ENCODE data around the gene MRS2.
"Not testable (repeated sequence)": the region's sequence is repeated elsewhere in the genome, so short reads cannot be mapped to it uniquely, and the experiment has no call there.

Gene MRS2

DNA sequence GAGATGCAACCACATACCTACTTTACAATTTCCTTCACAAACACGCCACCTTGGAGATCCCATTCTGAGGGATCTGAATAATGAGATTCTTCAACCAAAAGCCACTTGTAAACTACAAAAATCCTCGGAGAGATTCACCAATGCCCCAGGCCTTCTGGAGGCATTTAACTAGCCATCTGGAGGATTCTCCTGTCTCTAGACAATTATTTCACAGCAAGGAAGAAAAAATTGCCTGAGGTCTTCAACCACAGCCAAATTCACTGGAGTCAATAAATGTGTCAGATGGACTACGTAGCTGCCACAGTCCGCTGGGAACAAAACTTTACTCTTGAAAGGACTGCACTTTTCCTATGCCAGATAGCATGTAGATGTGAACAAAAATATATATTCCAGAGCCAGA is 25.9 kb upstream of the MRS2 start:
- no peak overlapping the region for H3K9ac ChIP-seq (ENCODE audit: low read length)
- H3K4me3 ChIP-seq (ENCODE audit: low read length), result no peak overlapping the region
- H3K27ac ChIP-seq (ENCODE audit: low read length), result no peak overlapping the region
- H3K4me1 ChIP-seq (ENCODE audit: control insufficient read depth, low read depth, low read length), result no peaks in the 10 kb centered on the region
- no peaks in the 10 kb centered on the region for H3K9me3 ChIP-seq (ENCODE audit: control insufficient read depth, low read depth, low read length)
- H3K36me3 ChIP-seq (ENCODE audit: control insufficient read depth, low read depth, low read length), result no peaks in the 10 kb centered on the region
- no peaks in the 10 kb centered on the region for H3K27me3 ChIP-seq (ENCODE audit: control insufficient read depth, insufficient read depth, low read length)

DNA sequence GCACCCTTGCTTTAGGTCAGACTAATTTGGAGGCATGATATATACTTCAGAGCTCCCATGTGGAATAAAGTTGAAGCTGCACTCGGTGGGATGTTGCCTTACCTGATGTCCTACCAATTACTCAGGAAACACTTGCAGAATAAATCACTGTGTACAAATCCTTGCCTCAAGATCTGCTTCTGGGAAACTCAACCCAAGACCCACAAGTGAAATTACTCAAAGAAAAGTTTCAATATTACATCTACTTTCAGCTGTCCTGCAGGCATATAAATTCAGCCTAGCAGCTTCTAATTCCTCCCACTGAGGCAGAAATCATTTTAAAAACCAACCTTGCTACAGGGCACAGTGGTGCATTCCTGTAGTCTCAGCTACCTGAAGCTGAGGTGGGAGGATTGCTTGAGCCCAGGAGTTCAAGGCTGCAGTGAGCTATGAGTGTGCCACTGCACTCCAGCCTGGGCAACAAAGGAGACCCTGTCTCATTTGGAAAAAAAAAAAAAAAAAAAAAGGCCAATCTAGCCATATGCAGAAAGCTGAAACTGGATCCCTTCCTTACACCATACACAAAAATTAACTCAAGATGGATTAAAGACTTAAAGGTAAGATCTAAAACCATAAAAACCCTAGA is 24.2 kb upstream of the MRS2 start:
- Histone ChIP-seq H3K4me1 (ENCODE audit: control insufficient read depth, low read depth, low read length) (no peaks in the 10 kb centered on the region), H3K27me3 (ENCODE audit: control insufficient read depth, insufficient read depth, low read length) (no peaks in the 10 kb centered on the region), H3K9ac (ENCODE audit: low read length) (no peak overlapping the region), H3K4me3 (ENCODE audit: low read length) (no peak overlapping the region), H3K9me3 (ENCODE audit: control insufficient read depth, low read depth, low read length) (no peaks in the 10 kb centered on the region), H3K27ac (ENCODE audit: low read length) (no peak overlapping the region), H3K36me3 (ENCODE audit: control insufficient read depth, low read depth, low read length) (no peaks in the 10 kb centered on the region)

DNA sequence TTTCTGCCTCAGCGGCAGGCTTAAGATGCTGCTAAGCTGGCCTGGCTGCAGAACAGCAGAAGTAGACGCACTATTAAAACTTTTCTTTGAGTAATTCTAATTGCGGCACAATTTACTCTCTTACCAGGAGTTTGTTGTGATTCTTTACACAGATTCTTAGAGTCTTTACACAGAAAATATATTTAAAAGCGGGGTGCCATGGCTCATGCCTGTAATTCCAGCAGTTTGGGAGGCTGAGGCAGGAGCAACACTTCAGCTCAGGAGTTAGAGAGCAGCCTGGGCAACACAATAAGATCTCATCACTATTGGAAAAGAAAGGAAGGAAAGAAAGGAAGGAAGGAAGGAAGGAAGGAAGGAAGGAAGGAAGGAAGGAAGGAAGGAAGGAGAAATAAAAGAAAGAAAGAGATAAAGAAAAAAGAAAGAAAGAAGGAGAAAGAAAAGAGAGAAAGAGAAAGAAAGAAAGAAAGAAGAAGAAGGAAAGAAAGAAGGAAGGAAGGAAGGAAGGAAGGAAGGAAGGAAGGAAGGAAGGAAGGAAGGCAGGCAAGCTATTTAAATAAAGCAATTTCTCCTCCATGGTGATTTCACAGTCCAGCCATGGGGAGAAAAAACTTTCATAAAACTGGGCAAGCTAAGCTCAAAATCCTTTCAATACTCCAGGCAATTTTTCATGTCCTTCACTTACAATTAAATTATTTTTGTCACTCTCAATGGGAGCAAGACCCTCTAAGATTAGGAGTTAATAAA is 21.1 kb upstream of the MRS2 start:
- H3K4me1 ChIP-seq (ENCODE audit: control insufficient read depth, low read depth, low read length), result no peaks in the 10 kb centered on the region
- no peak overlapping the region for H3K27ac ChIP-seq (ENCODE audit: low read length)
- no peak overlapping the region for H3K9ac ChIP-seq (ENCODE audit: low read length)
- H3K9me3 ChIP-seq (ENCODE audit: control insufficient read depth, low read depth, low read length), result no peaks in the 10 kb centered on the region
- no peaks in the 10 kb centered on the region for H3K27me3 ChIP-seq (ENCODE audit: control insufficient read depth, insufficient read depth, low read length)
- no peak overlapping the region for H3K4me3 ChIP-seq (ENCODE audit: low read length)
- H3K36me3 ChIP-seq (ENCODE audit: control insufficient read depth, low read depth, low read length), result no peaks in the 10 kb centered on the region

DNA sequence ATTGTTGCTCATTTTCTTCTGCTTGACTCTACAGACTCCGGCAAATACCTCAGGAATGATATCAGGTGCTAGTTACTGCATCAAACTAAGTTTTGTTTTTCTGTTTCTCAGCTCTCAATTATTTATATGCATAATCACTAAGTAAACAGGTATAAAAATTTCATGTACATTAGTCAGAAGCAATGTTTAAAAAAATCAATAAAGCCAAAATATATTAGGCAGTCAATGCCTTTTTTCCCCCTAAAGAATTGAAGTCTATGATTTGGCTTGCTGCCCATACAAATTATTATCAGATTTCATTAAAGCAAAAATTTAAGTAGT is 20.6 kb upstream of the MRS2 start:
- Histone ChIP-seq H3K27ac (ENCODE audit: low read length) (no peak overlapping the region), H3K4me3 (ENCODE audit: low read length) (no peak overlapping the region), H3K36me3 (ENCODE audit: control insufficient read depth, low read depth, low read length) (no peaks in the 10 kb centered on the region), H3K4me1 (ENCODE audit: control insufficient read depth, low read depth, low read length) (no peaks in the 10 kb centered on the region), H3K9ac (ENCODE audit: low read length) (no peak overlapping the region), H3K9me3 (ENCODE audit: control insufficient read depth, low read depth, low read length) (no peaks in the 10 kb centered on the region), H3K27me3 (ENCODE audit: control insufficient read depth, insufficient read depth, low read length) (no peaks in the 10 kb centered on the region)

DNA sequence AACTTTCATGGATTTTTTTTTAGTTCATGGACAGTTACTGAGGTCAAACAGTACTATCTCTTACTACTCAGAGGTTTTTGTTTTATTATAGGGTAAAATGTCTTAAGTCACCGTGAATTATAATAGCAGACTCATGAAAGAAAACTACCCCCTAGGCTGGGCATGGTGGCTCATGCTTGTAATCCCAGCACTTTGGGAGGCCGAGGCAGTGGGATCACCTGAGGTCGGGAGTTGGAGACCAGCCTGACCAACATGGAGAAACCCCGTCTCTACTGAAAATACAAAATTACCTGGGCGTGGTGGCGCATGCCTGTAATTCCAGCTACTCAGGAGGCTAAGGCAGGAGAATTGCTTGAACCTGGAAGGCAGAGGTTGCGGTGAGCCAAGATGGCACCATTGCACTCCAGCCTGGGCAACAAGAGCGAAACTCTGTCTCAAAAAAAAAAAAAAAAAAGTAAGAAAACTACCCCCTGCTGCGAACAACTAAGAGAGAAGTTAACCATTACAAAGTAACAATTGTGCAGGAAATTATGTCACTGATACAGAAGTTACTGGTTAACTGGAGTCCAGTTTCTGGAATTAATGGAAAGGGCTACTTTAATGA is 19.7 kb upstream of the MRS2 start:
- not testable (repeated sequence) for H3K27me3 ChIP-seq (ENCODE audit: control insufficient read depth, insufficient read depth, low read length); H3K4me3 ChIP-seq (ENCODE audit: low read length); H3K27ac ChIP-seq (ENCODE audit: low read length); H3K9me3 ChIP-seq (ENCODE audit: control insufficient read depth, low read depth, low read length); H3K9ac ChIP-seq (ENCODE audit: low read length); H3K4me1 ChIP-seq (ENCODE audit: control insufficient read depth, low read depth, low read length); H3K36me3 ChIP-seq (ENCODE audit: control insufficient read depth, low read depth, low read length)

DNA sequence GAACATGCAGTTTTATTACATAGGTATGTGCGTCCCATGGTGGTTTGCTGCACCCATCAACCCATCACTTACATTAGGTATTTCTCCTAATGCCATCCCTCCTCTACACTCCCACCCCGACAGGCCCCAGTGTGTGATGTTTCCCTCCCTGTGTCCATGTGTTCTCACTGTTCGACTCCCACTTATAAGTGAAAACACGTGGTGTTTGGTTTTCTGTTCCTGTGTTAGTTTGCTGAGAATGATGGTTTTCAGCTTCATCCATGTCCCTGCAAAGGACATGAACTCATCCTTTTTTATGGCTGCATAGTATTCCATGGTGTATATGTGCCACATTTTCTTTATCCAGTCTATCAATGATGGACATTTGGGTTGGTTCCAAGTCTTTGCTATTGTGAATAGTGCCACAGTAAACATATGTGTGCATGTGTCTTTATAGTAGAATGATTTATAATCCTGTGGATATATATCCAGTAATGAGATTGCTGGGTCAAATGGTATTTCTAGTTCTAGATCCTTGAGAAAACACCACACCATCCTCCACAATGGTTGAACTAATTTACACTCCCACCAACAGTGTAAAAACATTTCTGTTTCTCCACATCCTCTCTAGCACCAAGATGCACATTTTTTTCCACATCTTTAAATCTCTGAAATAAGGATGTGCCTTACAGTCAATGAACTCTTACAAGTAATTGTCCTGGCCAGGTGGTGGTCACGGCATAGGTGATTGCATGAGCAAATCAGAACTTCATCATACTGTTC is 18.2 kb upstream of the MRS2 start:
- H3K4me1 ChIP-seq (ENCODE audit: control insufficient read depth, low read depth, low read length); H3K27me3 ChIP-seq (ENCODE audit: control insufficient read depth, insufficient read depth, low read length); H3K9ac ChIP-seq (ENCODE audit: low read length); H3K36me3 ChIP-seq (ENCODE audit: control insufficient read depth, low read depth, low read length); H3K4me3 ChIP-seq (ENCODE audit: low read length); H3K9me3 ChIP-seq (ENCODE audit: control insufficient read depth, low read depth, low read length); H3K27ac ChIP-seq (ENCODE audit: low read length): not testable (repeated sequence)

DNA sequence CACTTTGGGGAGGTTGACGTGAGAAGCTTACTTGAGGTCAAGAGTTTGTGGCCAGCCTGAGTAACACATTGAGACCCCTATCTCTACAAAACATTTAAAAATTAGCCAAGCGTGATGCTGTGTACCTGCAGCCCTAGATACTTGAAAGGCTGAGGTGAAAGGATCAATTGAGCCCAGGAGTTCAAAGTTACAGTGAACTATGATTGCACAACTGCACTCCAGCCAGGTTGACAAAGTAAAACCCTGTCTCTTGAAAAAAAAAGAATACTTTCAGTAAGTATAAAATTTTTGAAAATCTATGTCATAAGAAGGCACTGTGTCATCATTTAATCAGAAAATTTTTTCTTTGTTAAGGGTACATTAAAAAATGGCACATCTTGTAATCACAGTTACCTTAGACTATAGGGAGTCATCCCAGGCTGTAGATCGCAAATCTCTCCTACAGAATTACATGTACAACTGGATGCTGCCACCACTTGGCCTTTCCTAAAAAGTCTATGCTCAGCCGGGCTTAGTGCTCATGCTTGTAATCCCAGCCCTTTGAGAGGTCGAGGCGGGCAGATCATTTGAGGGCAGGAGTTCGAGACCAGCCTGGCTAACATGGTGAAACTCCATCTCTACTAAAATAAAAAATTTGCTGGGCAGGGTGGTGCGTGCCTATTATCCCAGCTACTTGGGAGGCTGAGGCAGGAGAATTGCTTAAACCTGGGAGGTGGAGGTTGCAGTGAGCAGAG is 17.0 kb upstream of the MRS2 start:
- H3K27ac ChIP-seq (ENCODE audit: low read length), result no peak overlapping the region
- H3K4me1 ChIP-seq (ENCODE audit: control insufficient read depth, low read depth, low read length), result no peaks in the 10 kb centered on the region
- no peaks in the 10 kb centered on the region for H3K27me3 ChIP-seq (ENCODE audit: control insufficient read depth, insufficient read depth, low read length)
- no peak overlapping the region for H3K9ac ChIP-seq (ENCODE audit: low read length)
- H3K36me3 ChIP-seq (ENCODE audit: control insufficient read depth, low read depth, low read length), result no peaks in the 10 kb centered on the region
- H3K4me3 ChIP-seq (ENCODE audit: low read length), result no peak overlapping the region
- H3K9me3 ChIP-seq (ENCODE audit: control insufficient read depth, low read depth, low read length), result no peaks in the 10 kb centered on the region

DNA sequence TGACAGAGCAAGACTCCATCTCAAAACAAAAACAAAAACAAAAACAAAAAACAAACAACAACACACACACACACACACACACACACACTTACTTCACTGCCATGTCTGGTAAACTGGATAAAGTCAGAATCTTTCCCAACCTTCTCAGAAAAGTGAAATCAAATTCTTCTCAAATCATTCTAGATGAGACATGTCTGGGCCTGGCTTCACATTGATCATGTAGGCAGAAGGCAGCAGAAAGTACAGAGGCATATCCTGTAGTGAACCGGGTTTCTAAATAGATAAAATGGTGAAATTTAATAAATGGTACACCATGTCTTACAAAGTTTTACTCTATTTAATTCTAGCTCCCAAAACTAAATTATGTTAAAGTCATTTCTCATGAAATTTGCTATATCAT is 14.9 kb upstream of the MRS2 start:
- H3K27ac ChIP-seq (ENCODE audit: low read length), result no peak overlapping the region
- no peaks in the 10 kb centered on the region for H3K4me1 ChIP-seq (ENCODE audit: control insufficient read depth, low read depth, low read length)
- H3K27me3 ChIP-seq (ENCODE audit: control insufficient read depth, insufficient read depth, low read length), result no peaks in the 10 kb centered on the region
- H3K4me3 ChIP-seq (ENCODE audit: low read length), result no peak overlapping the region
- H3K36me3 ChIP-seq (ENCODE audit: control insufficient read depth, low read depth, low read length), result no peaks in the 10 kb centered on the region
- H3K9me3 ChIP-seq (ENCODE audit: control insufficient read depth, low read depth, low read length), result no peaks in the 10 kb centered on the region
- H3K9ac ChIP-seq (ENCODE audit: low read length), result no peak overlapping the region

DNA sequence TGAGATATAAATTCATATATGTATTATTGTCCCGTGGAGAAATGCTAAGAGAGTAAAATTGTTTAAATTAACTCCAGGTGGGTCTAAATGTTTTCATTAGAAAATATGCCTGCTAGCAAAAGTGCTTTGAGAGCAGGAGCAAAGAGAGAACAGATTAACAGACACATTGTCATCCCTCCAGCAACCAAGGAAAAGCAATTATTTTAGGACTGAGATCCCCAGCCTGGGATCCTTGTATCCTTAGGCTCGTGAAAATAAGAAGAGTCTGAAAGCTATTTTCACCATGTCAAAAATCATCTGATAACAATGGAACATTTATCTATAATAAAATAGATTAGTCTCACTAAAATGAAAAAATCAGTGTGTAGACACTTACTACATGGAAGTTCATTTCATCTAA is 11.5 kb upstream of the MRS2 start:
- Histone ChIP-seq H3K9me3 (ENCODE audit: control insufficient read depth, low read depth, low read length) (peaks cover under 1% of the 10 kb centered on the region), H3K27me3 (ENCODE audit: control insufficient read depth, insufficient read depth, low read length) (no peaks in the 10 kb centered on the region), H3K4me1 (ENCODE audit: control insufficient read depth, low read depth, low read length) (no peaks in the 10 kb centered on the region), H3K27ac (ENCODE audit: low read length) (no peak overlapping the region), H3K4me3 (ENCODE audit: low read length) (no peak overlapping the region), H3K9ac (ENCODE audit: low read length) (no peak overlapping the region), H3K36me3 (ENCODE audit: control insufficient read depth, low read depth, low read length) (no peaks in the 10 kb centered on the region)

DNA sequence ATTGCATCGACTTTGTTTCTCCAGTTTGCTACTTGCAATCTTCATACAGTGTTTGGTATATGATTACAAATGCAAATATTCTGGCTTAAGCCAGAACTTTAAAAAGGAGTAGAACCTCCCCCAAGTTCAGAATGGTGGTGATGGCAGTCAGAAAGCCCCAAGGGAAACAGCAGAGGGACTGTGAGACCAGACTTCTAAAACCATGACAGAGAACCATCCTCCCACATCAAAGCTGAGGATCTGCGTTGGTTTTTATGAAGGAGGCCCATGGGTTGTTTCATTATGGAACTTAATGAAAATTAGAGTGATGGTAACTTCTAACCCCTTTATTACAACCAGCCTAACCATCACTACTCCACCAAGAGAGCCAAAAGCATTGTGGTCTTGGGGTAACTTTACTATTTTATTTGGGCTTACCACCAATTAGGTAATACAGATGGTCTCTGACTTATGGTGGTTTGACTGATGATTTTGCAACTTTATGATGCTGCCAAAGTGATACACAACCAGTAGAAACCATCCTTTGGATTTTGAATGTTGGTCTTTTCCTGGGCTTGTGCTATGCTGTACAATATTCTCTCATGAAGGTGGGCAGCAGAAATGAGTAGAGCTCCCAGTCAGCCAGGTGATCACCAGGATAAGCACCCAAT is 10.9 kb upstream of the MRS2 start:
- no peak overlapping the region for H3K4me3 ChIP-seq (ENCODE audit: low read length)
- no peak overlapping the region for H3K9ac ChIP-seq (ENCODE audit: low read length)
- H3K27ac ChIP-seq (ENCODE audit: low read length), result no peak overlapping the region
- peaks cover 5% of the 10 kb centered on the region for H3K9me3 ChIP-seq (ENCODE audit: control insufficient read depth, low read depth, low read length)
- H3K27me3 ChIP-seq (ENCODE audit: control insufficient read depth, insufficient read depth, low read length), result no peaks in the 10 kb centered on the region
- H3K36me3 ChIP-seq (ENCODE audit: control insufficient read depth, low read depth, low read length), result no peaks in the 10 kb centered on the region
- H3K4me1 ChIP-seq (ENCODE audit: control insufficient read depth, low read depth, low read length), result no peaks in the 10 kb centered on the region
